Lower leg skin (tissue), 3 donors: ENCODE results near the gene STT3A.

Experiments
- POLR2A ChIP-seq, 2 donors: fragments of 450-650 bp; IDR thresholded peaks; one replicate each; pipeline ENCODE4 v1.6.1; 2016 to 2017; ENCODE audit warnings: antibody characterized with exemption in 2 of 2, mild to moderate bottlenecking in 1 of 2, moderate library complexity in 1 of 2
- TF ChIP-seq, protein P1 (sequence below), 3 donors: fragments of 450-650 bp; IDR thresholded peaks; one replicate each; pipeline ENCODE4 v1.5.1; 2016; ENCODE audit warnings: antibody characterized with exemption in 3 of 3, mild to moderate bottlenecking in 3 of 3, moderate library complexity in 2 of 3

- TF ChIP-seq, protein P1, sequence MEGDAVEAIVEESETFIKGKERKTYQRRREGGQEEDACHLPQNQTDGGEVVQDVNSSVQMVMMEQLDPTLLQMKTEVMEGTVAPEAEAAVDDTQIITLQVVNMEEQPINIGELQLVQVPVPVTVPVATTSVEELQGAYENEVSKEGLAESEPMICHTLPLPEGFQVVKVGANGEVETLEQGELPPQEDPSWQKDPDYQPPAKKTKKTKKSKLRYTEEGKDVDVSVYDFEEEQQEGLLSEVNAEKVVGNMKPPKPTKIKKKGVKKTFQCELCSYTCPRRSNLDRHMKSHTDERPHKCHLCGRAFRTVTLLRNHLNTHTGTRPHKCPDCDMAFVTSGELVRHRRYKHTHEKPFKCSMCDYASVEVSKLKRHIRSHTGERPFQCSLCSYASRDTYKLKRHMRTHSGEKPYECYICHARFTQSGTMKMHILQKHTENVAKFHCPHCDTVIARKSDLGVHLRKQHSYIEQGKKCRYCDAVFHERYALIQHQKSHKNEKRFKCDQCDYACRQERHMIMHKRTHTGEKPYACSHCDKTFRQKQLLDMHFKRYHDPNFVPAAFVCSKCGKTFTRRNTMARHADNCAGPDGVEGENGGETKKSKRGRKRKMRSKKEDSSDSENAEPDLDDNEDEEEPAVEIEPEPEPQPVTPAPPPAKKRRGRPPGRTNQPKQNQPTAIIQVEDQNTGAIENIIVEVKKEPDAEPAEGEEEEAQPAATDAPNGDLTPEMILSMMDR (IDR thresholded peaks at IDR 0.05) = no peak
- TF ChIP-seq POLR2A (IDR thresholded peaks at IDR 0.05) = no peak
Measured at GRCh38 chr11:125625225-125625629, 32.6 kb downstream of the STT3A start.
